HEK293T (cell line): ENCODE results near the gene CAPZA2.

Experiments
- CTCF ChIA-PET: fragments of 350-600 bp; formaldehyde crosslinking; extraction: SDS; loops from one replicate; lab custom pipeline; 2021; ENCODE audit warnings: antibody characterized with exemption, inconsistent platforms; lab: Yijun Ruan, JAX
- POLR2A ChIA-PET: fragments of 350-600 bp; formaldehyde crosslinking; extraction: SDS; loops from one replicate; lab custom pipeline; 2020; ENCODE audit warnings: antibody characterized with exemption, inconsistent platforms; lab: Yijun Ruan, JAX
- DNase-seq: peaks from one replicate; pipeline ENCODE4 v3.0.0; 2012; ENCODE audit warnings: mixed read lengths; ENCODE audit errors: extremely low spot score
- ARNT ChIP-seq: fragments of 450-650 bp; IDR thresholded peaks from 2 replicates; pipeline ENCODE4 v1.6.1; 2017; ENCODE audit warnings: mild to moderate bottlenecking
- BHLHE40 ChIP-seq: fragments of 450-650 bp; IDR thresholded peaks from 2 replicates; pipeline ENCODE4 v1.6.1; 2016; ENCODE audit warnings: mild to moderate bottlenecking, moderate library complexity, borderline replicate concordance
- CTBP1 ChIP-seq: fragments of 450-650 bp; IDR thresholded peaks from 2 replicates; pipeline ENCODE4 v1.6.1; 2016; ENCODE audit warnings: borderline replicate concordance
- ELF4 ChIP-seq: fragments of 450-650 bp; IDR thresholded peaks from 2 replicates; pipeline ENCODE4 v1.6.1; 2017; ENCODE audit warnings: antibody characterized with exemption
- FOXA1 ChIP-seq: fragments of 450-650 bp; IDR thresholded peaks from 2 replicates; pipeline ENCODE4 v1.6.1; 2016; ENCODE audit warnings: mild to moderate bottlenecking
- FOXK2 ChIP-seq: fragments of 450-650 bp; IDR thresholded peaks from 2 replicates; pipeline ENCODE4 v1.6.1; 2016; ENCODE audit warnings: mild to moderate bottlenecking
- FOXM1 ChIP-seq: fragments of 450-650 bp; IDR thresholded peaks from 2 replicates; pipeline ENCODE4 v1.6.1; 2017; ENCODE audit warnings: mild to moderate bottlenecking, borderline replicate concordance
- HDGF ChIP-seq: fragments of 450-650 bp; IDR thresholded peaks from 2 replicates; pipeline ENCODE4 v1.6.1; 2017; ENCODE audit warnings: antibody characterized with exemption, borderline replicate concordance
- L3MBTL2 ChIP-seq: fragments of 450-650 bp; conservative IDR thresholded peaks from 2 replicates; pipeline ENCODE4 v1.6.1; 2016; ENCODE audit warnings: mild to moderate bottlenecking
- LEF1 ChIP-seq: fragments of 450-650 bp; IDR thresholded peaks from 2 replicates; pipeline ENCODE4 v1.6.1; 2017; ENCODE audit warnings: mild to moderate bottlenecking, borderline replicate concordance
- NFRKB ChIP-seq: fragments of 450-650 bp; IDR thresholded peaks from 2 replicates; pipeline ENCODE4 v1.6.1; 2016; ENCODE audit warnings: mild to moderate bottlenecking, moderate library complexity
- SP1 ChIP-seq: fragments of 450-650 bp; IDR thresholded peaks from 2 replicates; pipeline ENCODE4 v1.6.1; 2017
- SUZ12 ChIP-seq: fragments of 450-650 bp; IDR thresholded peaks from 2 replicates; pipeline ENCODE4 v1.6.1; 2016; ENCODE audit warnings: mild to moderate bottlenecking
- TARDBP ChIP-seq: fragments of 450-650 bp; IDR thresholded peaks from 2 replicates; pipeline ENCODE4 v1.6.1; 2016
- ZNF384 ChIP-seq: fragments of 450-650 bp; IDR thresholded peaks from 2 replicates; pipeline ENCODE4 v1.6.1; 2016
- TF ChIP-seq, protein P1 (sequence below): fragments of 450-650 bp; IDR thresholded peaks from 2 replicates; pipeline ENCODE4 v1.6.1; 2016

The CAPZA2 gene

DNA sequence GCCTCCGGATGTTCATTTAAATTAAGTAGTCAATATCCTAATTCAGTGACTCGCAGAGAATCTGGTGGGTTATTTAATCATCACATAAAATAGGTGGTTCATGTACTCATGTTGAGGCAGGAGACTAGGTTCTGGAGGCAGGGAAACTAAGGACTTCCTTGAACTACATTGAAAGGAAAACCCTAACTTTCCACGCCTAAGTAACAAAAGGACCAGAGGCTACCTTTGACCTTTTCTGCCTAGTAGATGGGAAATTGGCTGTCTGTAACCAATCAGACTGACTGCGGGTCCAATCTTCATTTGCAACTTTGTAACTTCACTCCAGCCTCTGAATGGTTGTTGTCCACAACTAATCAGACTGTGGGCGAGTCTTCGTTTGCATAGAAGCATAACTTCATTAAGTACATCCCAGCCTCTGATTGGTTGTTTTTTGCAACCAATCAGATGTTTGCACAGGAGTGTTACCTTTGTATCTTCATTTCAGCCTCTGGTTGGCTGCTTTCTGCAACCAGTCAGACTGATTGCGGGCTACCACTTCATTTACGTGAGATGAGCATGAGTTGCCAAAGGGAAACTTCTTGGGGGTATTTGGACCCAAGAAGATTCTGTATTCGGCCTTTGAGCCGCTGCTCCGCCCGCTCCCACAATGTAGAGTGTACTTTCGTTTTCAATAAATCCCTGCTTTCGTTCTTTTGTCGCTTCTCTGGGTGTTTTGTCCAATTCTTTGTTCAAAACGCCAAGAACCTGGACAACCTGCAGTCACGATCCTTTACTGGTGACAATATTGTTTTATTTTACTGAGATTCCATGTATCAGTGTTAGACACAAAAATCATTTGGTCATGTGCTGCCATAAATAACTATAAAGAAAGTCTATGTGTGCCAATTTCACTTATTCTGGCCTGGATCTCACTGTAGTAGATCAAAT is 89.2 kb downstream of the CAPZA2 start:
- ChIA-PET CTCF (interaction anchor here (1.5 kb wide), 1 partner anchor 9 kb away, joined by 3 read pairs; no protein-coding TSS in a partner anchor), POLR2A (no interaction called here)
- TF ChIP-seq L3MBTL2 (no peak), ARNT (no peak), ZNF384 (no peak), FOXM1 (no peak), LEF1 (no peak), FOXK2 (no peak), HDGF (no peak), FOXA1 (no peak)
- no peak for DNase-seq

GRCh38 chr7:116952635-116953371 is 90.4 kb downstream of the CAPZA2 start:
- POLR2A ChIA-PET: interaction anchor here (0.7 to 1.9 kb wide), 5 partner anchors 10 to 173 kb away, joined by 3 to 4 read pairs (median 4); no protein-coding TSS in a partner anchor
- CTCF ChIA-PET: interaction anchor here (0.6 to 1.5 kb wide), 2 partner anchors 10 to 361 kb away, joined by 3 to 4 read pairs; no protein-coding TSS in a partner anchor
- peak; percentile 46 for DNase-seq
- TF ChIP-seq SUZ12 (no peak), FOXK2 (no peak), L3MBTL2 (0 out of 2 replicates have a peak, but pooled peaks have one; percentile 24), ARNT (no peak), BHLHE40 (no peak), LEF1 (no peak), SP1 (no peak), CTBP1 (no peak), TARDBP (no peak)
- TF ChIP-seq, protein P1, sequence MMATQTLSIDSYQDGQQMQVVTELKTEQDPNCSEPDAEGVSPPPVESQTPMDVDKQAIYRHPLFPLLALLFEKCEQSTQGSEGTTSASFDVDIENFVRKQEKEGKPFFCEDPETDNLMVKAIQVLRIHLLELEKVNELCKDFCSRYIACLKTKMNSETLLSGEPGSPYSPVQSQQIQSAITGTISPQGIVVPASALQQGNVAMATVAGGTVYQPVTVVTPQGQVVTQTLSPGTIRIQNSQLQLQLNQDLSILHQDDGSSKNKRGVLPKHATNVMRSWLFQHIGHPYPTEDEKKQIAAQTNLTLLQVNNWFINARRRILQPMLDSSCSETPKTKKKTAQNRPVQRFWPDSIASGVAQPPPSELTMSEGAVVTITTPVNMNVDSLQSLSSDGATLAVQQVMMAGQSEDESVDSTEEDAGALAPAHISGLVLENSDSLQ: peak; percentile 86

DNA sequence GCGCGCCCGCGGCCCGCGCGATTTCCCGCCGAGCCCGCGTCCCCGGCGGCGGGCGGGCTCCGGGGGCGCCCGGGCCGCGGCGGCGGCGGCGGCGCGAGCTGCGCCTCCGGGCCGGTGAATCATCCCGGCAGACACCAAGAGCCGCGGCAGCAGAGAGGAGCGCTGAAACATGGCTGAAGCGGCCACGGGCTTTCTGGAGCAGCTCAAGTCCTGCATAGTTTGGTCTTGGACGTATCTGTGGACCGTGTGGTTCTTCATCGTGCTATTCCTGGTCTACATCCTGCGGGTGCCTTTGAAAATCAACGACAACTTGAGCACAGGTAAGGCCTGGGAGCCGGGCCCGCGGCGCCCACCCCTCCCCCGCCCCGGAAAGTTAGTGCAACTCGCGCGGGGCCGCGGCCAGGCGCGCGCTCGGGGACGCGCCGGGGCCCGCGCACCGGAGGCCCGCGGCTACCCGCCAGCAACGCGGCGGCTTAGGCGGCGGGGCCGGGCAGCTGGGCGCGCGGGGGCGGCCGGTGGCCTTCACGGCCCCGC is 91.1 kb downstream of the CAPZA2 start, which contains the start of gene ST7:
Gene ST7 (plus strand): TSS at position 130 of the 534 bp plus-strand sequence. CDS start 40 bp downstream, at position 170.
- ChIA-PET CTCF (interaction anchor here (0.6 to 1.5 kb wide), 2 partner anchors 11 to 362 kb away, joined by 3 to 4 read pairs; no protein-coding TSS in a partner anchor), POLR2A (interaction anchor here (0.7 to 1.9 kb wide), 7 partner anchors 11 to 172 kb away, joined by 3 to 6 read pairs (median 4); no protein-coding TSS in a partner anchor)
- TF ChIP-seq SP1 (no peak), NFRKB (no peak), ARNT (no peak; the same call in 1 of the 2 replicates), CTBP1 (no peak), ZNF384 (no peak), LEF1 (no peak), FOXA1 (no peak)
- peak; percentile 65 for DNase-seq

DNA sequence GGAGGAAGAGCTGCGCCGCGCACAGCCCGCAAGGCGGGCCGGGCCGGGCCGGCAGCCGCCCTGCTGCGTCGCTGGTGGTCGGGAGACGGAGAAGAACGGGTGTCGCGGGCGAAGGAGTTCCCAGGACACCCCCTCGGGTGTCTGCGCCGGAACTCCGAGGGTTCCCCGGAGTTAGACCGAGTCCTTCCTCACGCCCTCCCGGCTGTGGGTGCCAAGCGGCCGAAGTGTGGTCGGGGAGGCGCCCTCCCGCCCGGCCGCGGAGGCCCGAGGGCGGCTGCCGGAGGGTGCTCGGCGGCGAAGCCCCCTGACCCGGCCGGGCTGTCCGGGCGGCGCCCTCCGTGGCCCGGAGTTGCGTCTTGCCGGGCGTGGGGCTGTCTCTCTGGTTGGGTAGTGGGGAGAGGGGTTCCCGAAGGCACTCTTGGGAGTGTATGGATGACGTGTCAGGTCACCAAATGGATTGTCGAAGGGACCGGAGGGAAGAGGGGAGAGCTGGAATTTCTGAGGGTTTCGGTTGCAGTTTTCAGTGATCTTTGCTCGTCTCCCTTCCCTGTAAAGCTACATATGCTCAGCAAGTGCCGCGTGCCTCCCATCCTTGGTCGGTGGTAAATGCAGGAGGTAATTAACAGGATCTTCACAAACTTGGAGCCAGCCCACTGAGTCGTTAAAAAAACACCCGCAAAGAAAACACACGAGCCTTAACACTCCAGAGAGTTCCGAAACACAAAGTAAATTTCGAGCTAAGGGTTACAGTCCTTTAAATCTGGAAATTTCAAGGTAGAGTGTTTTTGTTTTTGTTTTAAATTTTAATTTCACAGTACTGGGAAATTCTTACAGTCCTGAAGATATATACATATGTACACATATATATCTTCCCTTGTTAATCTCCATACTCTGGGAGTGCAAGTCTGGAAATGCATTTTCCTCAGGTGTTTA is 91.8 kb downstream of the CAPZA2 start:
- CTCF ChIA-PET: interaction anchor here (0.8 to 1.4 kb wide), 2 partner anchors 16 to 24 kb away, joined by 3 to 5 read pairs; no protein-coding TSS in a partner anchor
- POLR2A ChIA-PET: interaction anchor here (0.8 to 1.9 kb wide), 10 partner anchors 11 to 172 kb away, joined by 3 to 6 read pairs (median 4); no protein-coding TSS in a partner anchor
- DNase-seq: peak; percentile 52
- 0 out of 2 replicates have a peak, but pooled peaks have one; percentile 38 for TF ChIP-seq LEF1
- no peak for TF ChIP-seq ARNT
- peak; percentile 77 for TF ChIP-seq L3MBTL2

GRCh38 chr7:116955340-116955739 is 93.0 kb downstream of the CAPZA2 start:
- no peak for DNase-seq
- TF ChIP-seq FOXA1: no peak
- POLR2A ChIA-PET: no interaction called here
- CTCF ChIA-PET: interaction anchor here (1.4 kb wide), 1 partner anchor 25 kb away, joined by 5 read pairs; no protein-coding TSS in a partner anchor

DNA sequence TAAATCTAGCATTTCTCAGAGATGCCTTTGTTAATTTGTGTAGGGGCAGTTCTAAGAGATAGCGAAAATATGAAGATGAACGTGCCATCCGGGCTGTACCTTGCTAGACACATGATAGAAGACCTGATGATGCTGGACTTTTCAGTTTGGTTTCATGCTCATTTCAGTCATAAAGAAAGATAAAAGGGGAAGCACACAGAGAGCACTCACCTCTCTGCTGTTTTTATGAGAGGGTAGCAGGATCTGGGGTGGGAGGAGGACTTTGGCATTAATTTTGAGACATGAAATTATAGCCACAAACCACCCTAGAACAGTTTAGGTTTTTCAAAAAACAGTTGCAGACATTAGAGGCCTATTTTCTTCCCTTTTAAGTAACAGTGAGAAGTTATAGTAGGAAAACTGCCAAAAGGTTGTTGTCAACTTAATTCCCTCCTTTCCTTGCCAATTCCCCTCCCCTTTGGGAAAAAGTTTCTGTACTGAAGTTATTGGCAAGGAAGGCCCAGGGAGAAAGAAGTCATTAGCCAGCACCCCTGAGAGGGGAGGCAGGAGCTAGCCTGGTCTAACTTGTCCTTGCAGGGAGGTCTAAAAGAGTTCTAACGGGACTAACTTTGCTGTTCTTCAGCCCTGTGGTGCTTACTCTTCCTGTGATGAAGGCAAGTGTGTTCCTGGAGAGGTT is 93.6 kb downstream of the CAPZA2 start:
- ChIA-PET POLR2A (no interaction called here), CTCF (interaction anchor here (1.4 kb wide), 1 partner anchor 29 kb away, joined by 3 read pairs; no protein-coding TSS in a partner anchor)
- DNase-seq: no peak
- no peak for TF ChIP-seq ELF4
- TF ChIP-seq CTBP1: no peak
- TF ChIP-seq ZNF384: no peak
- TF ChIP-seq HDGF: no peak
- no peak for TF ChIP-seq ARNT
- no peak for TF ChIP-seq FOXK2
- TF ChIP-seq, protein P1: no peak
- TF ChIP-seq FOXM1: no peak
- TF ChIP-seq LEF1: no peak
- no peak for TF ChIP-seq SP1
- no peak for TF ChIP-seq TARDBP
- no peak for TF ChIP-seq L3MBTL2
- TF ChIP-seq SUZ12: no peak
- TF ChIP-seq BHLHE40: no peak
- no peak for TF ChIP-seq NFRKB
- no peak for TF ChIP-seq FOXA1
